GM23248 (cell line): Measurements from ENCODE around the gene ANTKMT. TPM values are rescaled to one million over a fixed set of nuclear protein-coding genes. Genes with fewer than 3 reads are reported as not detected.
"Not testable (repeated sequence)": the region's sequence is repeated elsewhere in the genome, so short reads cannot be mapped to it uniquely, and the experiment has no call there.

Experiments
- DNase-seq: peaks from one replicate; pipeline ENCODE4 v3.0.0-alpha.2; 2015
- H2AFZ ChIP-seq: fragments of 200-600 bp; sonication (generic); 2 replicates; pipeline ENCODE4 v1.6.1; 2016; ENCODE audit warnings: antibody characterized with exemption
- H3F3A ChIP-seq: fragments of 200-600 bp; sonication (generic); 2 replicates; pipeline ENCODE4 v1.6.1; 2016; ENCODE audit warnings: mild to moderate bottlenecking, antibody characterized with exemption, mixed run types; ENCODE audit not compliant: insufficient read depth
- H3K27ac ChIP-seq: fragments of 200-600 bp; sonication (generic); 2 replicates; pipeline ENCODE4 v1.5.1; 2016; ENCODE audit warnings: mild to moderate bottlenecking
- H3K27me3 ChIP-seq: fragments of 200-600 bp; sonication (generic); replicated peaks from 2 replicates; pipeline ENCODE4 v1.6.1; 2016; ENCODE audit warnings: mild to moderate bottlenecking; ENCODE audit not compliant: insufficient read depth
- H3K36me3 ChIP-seq: fragments of 200-600 bp; sonication (generic); 2 replicates; pipeline ENCODE4 v1.6.1; 2016; ENCODE audit warnings: low read depth, mild to moderate bottlenecking
- H3K4me1 ChIP-seq: fragments of 200-600 bp; sonication (generic); 2 replicates; pipeline ENCODE4 v1.6.1; 2016; ENCODE audit warnings: mild to moderate bottlenecking; ENCODE audit not compliant: insufficient read depth
- H3K4me2 ChIP-seq: fragments of 200-600 bp; sonication (generic); one replicate; pipeline ENCODE4 v1.6.1; 2016; ENCODE audit warnings: mild to moderate bottlenecking; ENCODE audit not compliant: unreplicated experiment
- H3K4me3 ChIP-seq: fragments of 200-600 bp; sonication (generic); 2 replicates; pipeline ENCODE4 v1.5.1; 2016; ENCODE audit warnings: mild to moderate bottlenecking
- H3K79me2 ChIP-seq: fragments of 200-600 bp; sonication (generic); 2 replicates; pipeline ENCODE4 v1.6.1; 2016; ENCODE audit warnings: mild to moderate bottlenecking; ENCODE audit not compliant: insufficient read depth
- H3K9ac ChIP-seq: fragments of 200-600 bp; sonication (generic); 2 replicates; pipeline ENCODE4 v1.6.1; 2016; ENCODE audit warnings: mild to moderate bottlenecking
- H3K9me2 ChIP-seq: fragments of 200-600 bp; sonication (generic); 2 replicates; pipeline ENCODE4 v1.6.1; 2016; ENCODE audit warnings: mixed run types, mild to moderate bottlenecking, moderate library complexity; ENCODE audit not compliant: insufficient read depth
- H3K9me3 ChIP-seq: fragments of 200-600 bp; sonication (generic); one replicate; pipeline ENCODE4 v1.6.1; 2017; ENCODE audit warnings: low read depth
- H4K20me1 ChIP-seq: fragments of 200-600 bp; sonication (generic); 2 replicates; pipeline ENCODE4 v1.6.0; 2016; ENCODE audit not compliant: insufficient read depth
- EZH2 ChIP-seq: fragments of 200-600 bp; sonication (generic); IDR thresholded peaks from 2 replicates; pipeline ENCODE4 v1.6.1; 2018; ENCODE audit warnings: antibody characterized with exemption, mild to moderate bottlenecking; ENCODE audit not compliant: insufficient read depth, poor library complexity, severe bottlenecking
- EZH2phosphoT487 ChIP-seq: fragments of 200-600 bp; sonication (generic); IDR thresholded peaks from 2 replicates; pipeline ENCODE4 v1.6.1; 2018; ENCODE audit warnings: antibody characterized with exemption, moderate library complexity, mild to moderate bottlenecking, low read depth; ENCODE audit not compliant: insufficient read depth
- WGBS, 2 experiments: methylation state at CpG; one replicate each; pipeline ENCODE4 v1.1.6; 2015 to 2017; ENCODE audit warnings: low lambda C conversion rate in 2 of 2, low coverage in 1 of 2; ENCODE audit errors: missing lambda C conversion rate in 2 of 2; 5-methylcytosine and 5-hydroxymethylcytosine counted together
- in situ Hi-C: fragments of 300-500 bp; cut with MboI; formaldehyde crosslinking; loops from 2 replicates; pipeline ENCODE4 v1.15.0; 2020
- polyA plus RNA-seq: library from polyadenylated mRNA; unstranded; fragments of >200 nt; fragmentation: Nextera tagmentation; extraction: Ambion mirVana; gene quantifications from 2 replicates; pipeline ENCODE4 v1.2.1, GENCODE V29; 2016
- total RNA-seq: library from RNA; depleted of rRNA; stranded (reverse); fragments of >200 nt; shearing (Covaris generic); gene quantifications from 2 replicates; pipeline ENCODE4 v1.2.3, GENCODE V29; 2014

Gene ANTKMT
- total and polyA plus RNA-seq, 2 experiments from 2014 or later, result 33.5 to 34.8 TPM

DNA sequence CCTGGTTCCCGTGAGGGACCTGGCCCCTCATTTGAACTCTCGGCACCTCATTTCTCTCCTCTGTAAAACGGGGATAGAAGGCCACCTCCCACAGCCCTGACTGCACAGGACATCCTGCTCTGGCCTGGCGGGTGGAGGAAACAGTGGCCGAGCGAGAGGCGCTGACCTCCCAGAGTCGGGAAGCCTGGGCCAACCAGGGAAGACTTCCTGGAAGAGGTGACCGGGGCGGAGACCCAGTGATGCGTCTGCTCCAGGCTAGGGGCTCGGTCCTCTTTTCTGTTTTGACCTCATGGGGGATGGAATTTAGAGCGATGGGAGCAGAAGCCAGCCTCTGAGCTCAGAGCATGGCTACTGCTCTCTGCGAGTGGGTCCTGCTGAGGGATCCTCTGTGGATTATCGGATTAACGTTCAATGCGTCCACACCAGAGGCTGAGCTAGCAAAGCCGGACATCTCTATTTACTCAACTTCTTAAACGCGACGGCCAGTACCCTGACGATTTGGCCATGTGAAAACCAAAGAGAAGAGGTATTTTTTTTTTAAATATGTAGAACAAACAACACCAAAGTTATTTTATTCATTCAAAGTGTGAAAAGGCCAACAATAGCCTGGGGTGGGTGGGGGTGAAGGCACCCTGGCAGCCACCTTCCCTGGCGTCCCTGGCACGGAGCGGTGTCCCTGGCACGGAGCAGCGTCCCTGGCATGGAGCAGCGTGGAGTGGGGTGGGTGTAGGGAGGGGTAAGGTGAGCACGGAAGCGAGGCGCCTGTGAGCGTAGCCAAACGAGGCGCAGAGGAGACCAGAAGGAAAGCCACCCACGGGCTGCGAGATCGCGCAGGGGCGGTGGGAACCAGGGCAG is 30.4 kb downstream of the ANTKMT start:
- Histone ChIP-seq H3K36me3 (no peaks in the 10 kb centered on the region), H3K9me2 (no peaks in the 10 kb centered on the region), H3F3A (peaks cover 8% of the 10 kb centered on the region), H3K27me3 (peaks cover 5% of the 10 kb centered on the region; the same call in 1 of the 2 replicates), H3K4me1 (peaks cover 11% of the 10 kb centered on the region), H3K4me3 (no peak overlapping the region), H3K4me2 (no peak overlapping the region), H3K9ac (no peak overlapping the region), H4K20me1 (no peaks in the 10 kb centered on the region), H3K27ac (no peak overlapping the region), H3K79me2 (no peaks in the 10 kb centered on the region), H2AFZ (no peak overlapping the region), H3K9me3 (no peaks in the 10 kb centered on the region)
- WGBS, 2 experiments, result 62 to 68% methylated on average over 33 to 39 of the region's 39 CpGs
- in situ Hi-C loops, result no loop called here
- DNase-seq, result no peak
- no peak for TF ChIP-seq EZH2phosphoT487
- TF ChIP-seq EZH2, result no peak

DNA sequence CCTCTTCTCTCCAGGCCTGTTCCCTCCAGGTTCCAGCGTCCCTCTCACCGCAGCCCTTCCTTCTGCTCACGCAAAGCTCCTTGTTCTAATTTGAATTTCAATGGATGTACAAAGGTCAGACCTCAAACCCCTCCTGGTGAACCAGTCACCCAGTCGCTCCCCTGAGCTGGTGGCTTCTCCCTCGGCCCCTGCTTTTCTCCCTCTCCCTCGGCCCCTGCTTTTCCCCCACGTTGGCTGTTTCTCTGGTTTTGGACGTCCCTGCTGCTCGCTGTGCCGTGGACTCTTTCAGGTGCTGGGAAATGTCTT is 31.0 kb downstream of the ANTKMT start:
- H3K9ac ChIP-seq, result no peak overlapping the region
- in situ Hi-C loops, result no loop called here
- no peaks in the 10 kb centered on the region for H3K9me3 ChIP-seq
- H3K9me2 ChIP-seq, result no peaks in the 10 kb centered on the region
- peaks cover 5% of the 10 kb centered on the region; the same call in 1 of the 2 replicates for H3K27me3 ChIP-seq
- H2AFZ ChIP-seq, result no peak overlapping the region
- H3K4me1 ChIP-seq, result peaks cover 11% of the 10 kb centered on the region
- DNase-seq, result no peak
- peaks cover 8% of the 10 kb centered on the region for H3F3A ChIP-seq
- no peak for TF ChIP-seq EZH2
- no peak for TF ChIP-seq EZH2phosphoT487
- no peaks in the 10 kb centered on the region for H3K36me3 ChIP-seq
- H3K4me2 ChIP-seq, result no peak overlapping the region
- H4K20me1 ChIP-seq, result no peaks in the 10 kb centered on the region
- H3K79me2 ChIP-seq, result no peaks in the 10 kb centered on the region
- no peak overlapping the region for H3K4me3 ChIP-seq
- no peak overlapping the region for H3K27ac ChIP-seq
- 32 to 37% methylated on average over 8 to 10 of the region's 10 CpGs for WGBS, 2 experiments

- H3K27ac ChIP-seq, H3K9me3 ChIP-seq, H3K36me3 ChIP-seq, H4K20me1 ChIP-seq, in situ Hi-C loops, H3K4me3 ChIP-seq, DNase-seq, H3K9me2 ChIP-seq, H3K4me1 ChIP-seq, H3K27me3 ChIP-seq, H3F3A ChIP-seq, H2AFZ ChIP-seq, H3K4me2 ChIP-seq, H3K79me2 ChIP-seq, H3K9ac ChIP-seq: not testable (repeated sequence)
- 79 to 82% methylated on average over 10 to 11 of the region's 11 CpGs for WGBS, 2 experiments
These were observed 33.2 kb downstream of the ANTKMT start for GRCh38 chr16:754121-754607.

DNA sequence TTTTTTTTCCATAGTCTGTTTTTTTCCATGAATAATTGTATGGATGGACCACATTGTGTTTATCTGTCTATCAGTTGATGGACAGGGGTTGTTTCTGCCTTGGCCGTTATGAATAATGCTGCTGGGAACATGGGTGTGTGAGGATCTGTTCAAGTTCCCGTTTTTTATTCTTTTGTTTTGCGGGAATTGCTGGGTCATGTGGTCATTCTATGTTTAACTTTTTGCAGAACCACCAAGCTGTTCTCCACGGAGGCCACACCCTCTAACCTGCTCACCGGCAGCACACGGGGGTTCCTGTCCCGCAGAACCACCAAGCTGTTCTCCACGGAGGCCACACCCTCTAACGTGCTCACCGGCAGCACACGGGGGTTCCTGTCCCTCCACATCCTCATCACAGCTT is 33.7 kb downstream of the ANTKMT start:
- in situ Hi-C loops, result no loop called here
- no peaks in the 10 kb centered on the region for H3K79me2 ChIP-seq
- no peak for DNase-seq
- no peaks in the 10 kb centered on the region for H3K36me3 ChIP-seq
- peaks cover 3% of the 10 kb centered on the region for H3F3A ChIP-seq
- no peak overlapping the region for H3K27ac ChIP-seq
- WGBS, 2 experiments, result 62 to 68% methylated on average over 11 of the region's 11 CpGs
- no peak overlapping the region for H3K4me3 ChIP-seq
- no peaks in the 10 kb centered on the region for H3K9me3 ChIP-seq
- H2AFZ ChIP-seq, result no peak overlapping the region
- peaks cover 2% of the 10 kb centered on the region; the same call in 1 of the 2 replicates for H3K4me1 ChIP-seq
- no peak overlapping the region for H3K9ac ChIP-seq
- TF ChIP-seq EZH2, result no peak
- no peak for TF ChIP-seq EZH2phosphoT487
- H3K27me3 ChIP-seq, result peaks cover 5% of the 10 kb centered on the region; the same call in 1 of the 2 replicates
- no peak overlapping the region for H3K4me2 ChIP-seq
- no peaks in the 10 kb centered on the region for H4K20me1 ChIP-seq
- H3K9me2 ChIP-seq, result no peaks in the 10 kb centered on the region
